Endometrial microvascular endothelial cells (primary cell): ENCODE results near the gene ATXN7L1. TPM values are rescaled to one million over a fixed set of nuclear protein-coding genes. Genes with fewer than 3 reads are reported as not detected.
"Not testable (repeated sequence)": the region's sequence is repeated elsewhere in the genome, so short reads cannot be mapped to it uniquely, and the experiment has no call there.

ENCODE experiments used
- in situ Hi-C: cut with HindIII; loops from 2 replicates; pipeline ENCODE4 v1.10.0; 2017; ENCODE audit warnings: low sequenced_read_pairs, low pct_unique_long_range_greater_than_20kb; ENCODE audit errors: inconsistent ontology term
- total RNA-seq: library from RNA; depleted of rRNA; stranded (reverse); fragments of >200 nt; gene quantifications from one replicate; pipeline ENCODE4 v1.2.3, GENCODE V29; 2015; ENCODE audit errors: inconsistent ontology term

Gene ATXN7L1
- total RNA-seq, 1 donor from 2014 or later: 4.8 TPM

DNA sequence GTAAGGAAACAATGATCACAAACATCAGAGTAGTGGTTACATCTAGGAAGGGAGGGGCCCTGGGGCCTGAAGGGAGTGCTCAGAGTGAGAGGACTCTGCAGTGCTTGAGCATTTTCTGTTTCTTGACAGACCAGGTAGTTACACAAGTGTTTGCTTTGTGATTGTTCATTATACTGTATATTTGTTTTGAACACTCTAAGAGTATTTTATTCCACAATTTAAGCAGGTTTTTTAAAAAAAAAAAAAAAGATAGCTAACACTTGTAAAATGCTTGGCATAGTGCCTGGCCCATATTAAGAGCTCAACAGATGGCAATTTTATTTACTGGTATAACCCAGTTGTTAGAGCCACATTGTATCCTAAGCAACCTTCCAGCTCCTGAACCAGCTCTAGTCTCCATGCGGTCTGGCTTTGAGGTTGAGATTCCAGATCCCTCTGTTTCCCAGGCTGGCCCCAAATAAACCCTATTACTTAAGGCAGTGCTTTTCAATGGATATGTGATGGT, 20.1 kb upstream of the ATXN7L1 start:
- in situ Hi-C loops: no loop called here

DNA sequence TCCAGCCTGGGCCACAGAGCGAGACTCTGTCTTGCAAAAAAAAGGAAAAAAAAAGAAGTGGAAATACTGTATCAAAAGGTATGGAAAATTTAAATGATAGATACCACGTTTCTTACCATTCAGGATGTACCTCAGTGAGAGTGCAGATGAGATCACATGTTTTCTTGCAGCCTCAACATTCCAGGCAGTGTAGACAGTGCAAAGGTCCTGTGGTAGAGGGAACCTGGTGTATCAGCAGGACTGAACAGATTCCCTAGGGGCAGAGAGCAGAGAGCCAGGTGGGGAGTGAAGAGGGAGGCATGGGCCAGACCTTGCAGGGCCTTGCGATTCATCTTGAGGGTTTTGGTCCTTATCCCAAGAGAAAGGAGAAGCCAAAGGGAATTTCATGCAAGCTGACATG, 17.7 kb upstream of the ATXN7L1 start:
- in situ Hi-C loops: no loop called here

DNA sequence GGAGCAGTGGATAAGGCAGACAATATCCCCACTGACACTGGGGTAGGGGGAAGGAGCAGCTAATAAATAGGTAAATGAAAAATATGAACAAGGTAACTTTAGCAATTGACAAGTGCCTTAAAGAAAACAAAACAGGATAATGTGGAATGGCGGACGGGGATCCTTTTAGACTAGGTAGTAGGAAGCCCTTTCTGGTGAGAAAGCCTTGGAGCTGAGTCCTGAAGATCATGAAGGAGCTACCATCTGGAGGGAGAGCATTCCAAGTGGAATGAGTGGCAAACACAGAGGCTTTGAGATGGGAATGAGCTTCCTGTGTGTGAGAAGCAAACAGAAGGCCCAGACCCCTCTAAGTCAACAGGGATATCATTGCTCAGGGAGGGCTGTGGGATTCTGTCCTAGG, 16.0 kb upstream of the ATXN7L1 start:
- in situ Hi-C loops: no loop called here

DNA sequence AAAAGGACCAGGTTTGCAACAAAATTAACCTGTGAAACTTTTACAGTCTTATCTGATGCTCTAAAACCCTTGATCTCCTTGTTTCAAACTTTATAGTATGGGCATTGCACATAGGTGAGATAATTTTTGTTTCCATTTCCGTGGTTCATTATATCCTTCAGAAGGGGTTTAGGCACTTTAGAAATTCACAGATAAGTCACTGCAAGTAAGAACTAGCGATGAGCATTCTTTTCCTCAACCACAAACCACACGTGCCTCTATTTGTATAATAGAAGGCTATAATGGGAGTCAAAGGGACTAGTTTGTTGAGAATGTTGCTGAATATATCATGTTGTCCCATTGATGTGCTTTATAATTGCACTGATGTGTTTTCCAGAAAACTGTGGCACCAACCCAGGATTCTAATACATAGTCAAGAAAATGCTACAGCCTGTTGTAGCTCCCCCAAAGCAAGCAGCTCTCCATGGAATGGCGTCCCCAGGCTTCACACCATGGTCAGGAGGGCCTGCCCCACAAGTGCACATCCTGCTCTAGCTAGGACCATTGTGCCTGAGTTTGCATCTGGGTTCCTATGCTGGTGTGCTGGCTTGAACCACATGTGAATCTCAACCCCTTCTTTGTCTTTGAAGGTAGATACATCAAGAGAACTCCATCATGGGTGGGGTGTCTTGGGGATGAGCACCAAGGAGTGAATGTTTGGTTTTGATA, 14.0 kb upstream of the ATXN7L1 start:
- in situ Hi-C loops: no loop called here

DNA sequence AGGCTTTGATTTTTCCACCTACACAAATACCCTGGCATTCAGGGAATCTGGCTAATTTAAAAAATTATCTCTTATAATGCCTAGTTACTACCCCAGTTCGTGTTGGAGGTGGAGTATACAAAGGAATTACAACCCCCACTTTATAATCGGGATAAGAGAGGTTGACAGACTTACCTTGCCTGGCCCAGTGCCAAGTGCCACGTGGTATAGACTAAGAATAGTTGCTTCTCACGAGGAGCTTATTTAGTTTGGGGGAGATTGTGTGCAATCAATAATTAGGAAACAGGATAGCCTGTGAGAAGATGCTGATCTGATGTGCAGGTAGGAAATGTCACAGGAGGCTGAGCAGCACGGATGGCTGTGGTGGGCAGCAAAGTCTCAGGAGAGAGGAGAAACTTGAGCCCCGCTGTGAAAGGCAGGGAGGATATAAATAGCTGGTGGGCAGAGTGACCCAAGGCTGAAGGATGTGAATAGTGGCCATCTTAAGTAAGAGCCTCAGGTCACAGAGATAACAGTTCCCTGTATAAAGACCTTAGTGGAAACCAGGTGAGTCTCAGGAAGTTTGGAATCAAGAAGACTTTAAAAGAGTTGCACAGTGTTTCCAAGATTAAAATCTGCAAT, 11.3 kb upstream of the ATXN7L1 start:
- in situ Hi-C loops: no loop called here

DNA sequence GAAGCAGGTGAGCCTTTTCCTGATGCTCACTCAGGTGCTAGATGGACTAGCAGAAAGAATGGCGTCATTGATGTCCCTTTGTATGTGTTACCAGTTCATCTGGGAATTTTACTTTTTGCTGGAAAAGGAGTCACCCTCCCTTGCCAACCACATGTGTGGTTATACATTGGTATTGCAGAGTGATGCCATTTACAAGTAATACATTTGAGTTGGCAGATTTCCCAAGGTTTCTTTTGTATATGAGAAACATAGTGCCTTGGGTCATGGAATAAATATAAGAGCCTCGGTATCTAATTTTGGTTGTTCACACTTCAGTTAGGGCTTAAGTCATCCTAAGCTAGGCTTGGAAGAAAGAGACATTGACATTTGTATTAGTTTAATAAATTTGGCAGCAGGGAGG, 10.4 kb upstream of the ATXN7L1 start:
- in situ Hi-C loops: no loop called here

DNA sequence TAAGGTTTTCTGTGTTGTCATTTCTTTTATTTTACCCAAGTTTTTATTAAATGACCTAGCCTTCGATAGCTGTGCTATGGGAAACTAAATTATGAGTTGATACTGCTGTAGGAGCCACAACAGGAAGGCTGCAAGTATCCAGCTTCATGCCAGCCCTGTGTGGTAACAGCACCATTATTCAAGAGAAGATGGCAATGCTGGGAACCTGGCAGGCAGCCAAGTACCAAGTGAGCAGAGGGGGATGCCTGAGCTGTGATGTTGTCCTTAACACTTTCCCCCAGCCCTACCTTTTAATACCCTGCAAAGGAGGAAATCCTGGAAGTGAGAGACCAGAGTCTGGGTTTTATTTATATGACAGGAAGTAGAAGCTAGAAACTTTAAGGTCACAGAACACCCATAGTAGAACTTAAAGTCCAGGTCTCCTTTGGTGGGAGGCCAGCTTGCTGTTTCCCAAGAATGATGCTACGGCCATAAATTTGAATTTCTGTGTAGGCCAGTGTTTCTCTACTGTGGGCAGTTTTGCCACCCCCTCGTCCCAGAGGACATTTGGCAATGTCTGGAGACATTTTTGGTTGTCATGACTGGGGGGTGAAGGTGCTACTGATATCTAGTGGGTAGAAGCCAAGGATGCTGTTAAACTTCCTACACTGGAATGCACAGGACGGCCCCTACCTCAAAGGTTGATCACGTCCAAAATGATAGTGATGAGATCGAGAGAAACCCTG, 9.2 kb upstream of the ATXN7L1 start:
- in situ Hi-C loops: no loop called here

DNA sequence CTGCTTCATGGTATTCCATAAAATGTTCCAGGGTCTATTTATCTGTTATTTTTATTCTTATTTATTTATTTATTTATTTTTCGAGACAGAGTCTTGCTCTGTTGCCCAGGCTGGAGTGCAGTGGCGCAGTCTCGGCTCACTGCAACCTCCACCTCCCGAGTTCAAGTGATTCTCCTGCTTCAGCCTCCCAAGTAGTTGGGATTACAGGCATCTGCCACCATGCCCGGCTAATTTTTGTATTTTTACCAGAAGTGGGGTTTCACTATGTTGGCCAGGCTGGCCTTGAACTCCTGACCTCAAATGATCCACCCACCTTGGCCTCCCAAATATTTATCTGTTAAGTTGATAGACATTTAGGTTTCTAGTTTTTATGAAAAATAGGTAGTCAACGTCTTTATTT, 6.8 kb upstream of the ATXN7L1 start:
- in situ Hi-C loops: not testable (repeated sequence)

DNA sequence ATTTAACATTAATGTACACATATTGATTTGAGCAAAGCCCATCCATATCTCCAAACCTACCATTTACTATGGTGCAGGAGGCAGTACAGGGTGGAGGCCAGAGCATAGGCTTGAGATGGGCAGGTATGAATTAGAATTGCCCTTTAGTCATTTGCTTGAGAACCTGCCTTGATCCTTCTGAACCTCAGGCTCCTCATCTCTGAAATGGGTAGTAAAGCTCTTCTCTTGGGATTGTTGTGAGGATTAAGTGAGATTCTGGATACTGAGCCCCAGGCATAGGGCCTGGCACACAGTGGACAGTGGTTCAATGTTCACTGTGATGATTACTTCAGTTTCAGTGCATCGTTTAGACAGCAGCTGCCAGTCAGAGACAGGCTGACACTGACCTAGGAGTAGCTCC, 5.0 kb upstream of the ATXN7L1 start:
- in situ Hi-C loops: no loop called here

DNA sequence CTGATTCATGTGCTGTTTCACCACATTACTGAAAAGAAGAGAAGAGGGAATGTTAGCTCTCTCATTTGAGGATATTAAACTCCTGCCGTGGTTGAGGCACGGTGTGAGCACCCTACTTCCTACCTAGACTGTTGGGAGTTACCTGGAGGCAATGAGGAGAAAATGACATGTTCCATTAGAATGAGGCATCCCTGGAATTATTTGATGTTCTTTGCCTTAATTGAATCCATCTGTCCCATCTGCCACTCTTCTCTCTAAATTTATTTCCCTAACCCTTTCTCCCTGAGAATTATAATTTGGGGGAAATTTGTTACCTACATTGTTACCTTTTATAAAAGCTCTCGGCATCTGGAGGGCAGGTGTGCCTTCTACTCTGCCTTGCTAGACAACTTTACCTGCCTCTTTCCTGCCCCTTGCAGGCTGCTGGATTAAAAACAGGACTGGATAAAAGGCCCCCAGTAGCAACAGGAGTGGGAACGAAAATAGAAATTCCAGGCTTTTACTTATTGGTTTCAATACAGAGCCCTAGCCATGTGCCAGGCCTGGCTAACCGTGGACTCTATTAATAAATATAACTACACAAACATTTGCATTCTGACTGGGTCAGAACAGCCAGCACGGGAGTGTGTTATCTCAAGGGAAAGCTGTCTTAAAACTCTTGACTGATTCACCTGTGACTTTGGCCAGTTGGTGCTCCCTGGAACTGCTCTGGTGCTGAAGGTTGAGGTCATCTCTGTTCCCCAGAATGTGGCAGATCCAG, 4.4 kb upstream of the ATXN7L1 start:
- in situ Hi-C loops: no loop called here

DNA sequence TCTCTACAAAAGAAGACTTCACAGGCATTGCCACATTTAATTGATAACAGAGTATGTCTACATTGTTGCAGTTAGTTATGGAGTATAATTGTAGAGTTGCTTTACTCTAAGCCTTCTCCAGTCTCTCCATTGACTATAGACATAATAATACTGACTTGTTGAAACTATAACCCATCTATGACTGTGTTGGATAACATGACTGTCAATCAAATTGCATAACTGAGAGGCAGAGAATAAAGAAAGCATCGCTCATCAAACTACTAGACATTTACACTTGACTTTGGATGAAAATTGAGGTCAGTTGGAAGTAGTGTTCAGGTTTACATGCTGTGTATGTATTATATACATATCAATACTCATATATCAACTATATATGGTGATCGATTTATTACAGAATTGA, 3.4 kb upstream of the ATXN7L1 start:
- in situ Hi-C loops: no loop called here

DNA sequence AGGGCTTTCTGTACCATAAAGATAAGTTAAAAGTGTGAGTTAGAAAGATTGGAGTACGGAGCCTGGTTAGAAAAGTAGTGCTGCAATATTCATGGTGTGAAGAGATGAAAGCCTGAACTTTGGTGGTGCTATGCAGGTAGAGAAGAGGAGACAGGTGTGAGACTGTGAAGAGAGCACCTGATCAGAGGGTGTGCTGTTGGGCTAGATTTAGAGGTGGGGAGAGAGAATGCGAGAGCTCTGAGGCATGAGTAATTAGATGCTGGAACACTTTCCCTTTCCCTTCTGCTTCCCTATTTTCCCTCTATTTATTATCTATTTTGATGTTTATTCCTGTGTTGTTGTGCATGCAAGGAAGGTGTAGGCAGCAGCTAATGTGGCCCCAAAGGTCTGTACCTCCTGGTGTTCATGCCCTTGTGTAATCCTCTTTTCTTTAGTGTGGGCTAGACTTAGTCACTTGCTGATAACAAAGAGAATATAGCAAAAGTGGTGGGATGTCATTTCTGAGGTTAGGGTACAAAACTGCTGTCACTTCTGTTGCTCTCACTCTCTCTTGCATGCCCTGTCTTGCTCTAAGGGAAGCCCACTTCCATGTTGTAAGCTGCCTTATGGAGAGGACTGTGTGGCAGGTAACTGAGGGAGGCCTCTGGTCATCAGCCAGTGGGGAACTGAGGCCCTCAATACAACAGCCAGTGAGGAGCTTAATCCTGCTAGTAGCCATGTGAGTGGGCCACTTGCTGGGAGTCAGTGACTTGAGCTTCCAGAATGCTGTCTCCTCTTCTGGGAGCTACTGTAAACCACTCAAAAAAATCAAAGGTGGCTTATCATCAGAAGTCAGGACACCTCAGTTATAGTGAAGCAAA, 2.6 kb upstream of the ATXN7L1 start:
- in situ Hi-C loops: no loop called here

DNA sequence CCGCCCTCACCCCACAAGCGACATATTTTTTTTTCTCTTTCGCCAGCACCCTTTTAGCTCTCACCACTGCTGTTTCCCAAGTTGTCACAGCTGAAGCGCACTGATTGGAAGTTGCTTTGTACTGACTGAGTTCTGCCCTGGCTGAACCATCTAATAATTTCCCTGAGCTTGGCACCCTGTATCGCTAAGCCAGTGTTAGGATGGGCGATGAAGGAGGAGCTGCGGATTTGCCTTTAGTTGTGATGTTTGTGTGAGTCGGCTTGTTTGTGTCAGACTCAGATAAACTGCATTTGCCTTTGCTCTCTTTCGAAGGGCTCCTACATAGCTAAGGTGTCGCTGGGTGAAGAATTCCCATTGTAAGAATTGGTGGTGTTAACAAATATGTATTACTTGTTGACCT, 1.3 kb upstream of the ATXN7L1 start:
- in situ Hi-C loops: no loop called here

DNA sequence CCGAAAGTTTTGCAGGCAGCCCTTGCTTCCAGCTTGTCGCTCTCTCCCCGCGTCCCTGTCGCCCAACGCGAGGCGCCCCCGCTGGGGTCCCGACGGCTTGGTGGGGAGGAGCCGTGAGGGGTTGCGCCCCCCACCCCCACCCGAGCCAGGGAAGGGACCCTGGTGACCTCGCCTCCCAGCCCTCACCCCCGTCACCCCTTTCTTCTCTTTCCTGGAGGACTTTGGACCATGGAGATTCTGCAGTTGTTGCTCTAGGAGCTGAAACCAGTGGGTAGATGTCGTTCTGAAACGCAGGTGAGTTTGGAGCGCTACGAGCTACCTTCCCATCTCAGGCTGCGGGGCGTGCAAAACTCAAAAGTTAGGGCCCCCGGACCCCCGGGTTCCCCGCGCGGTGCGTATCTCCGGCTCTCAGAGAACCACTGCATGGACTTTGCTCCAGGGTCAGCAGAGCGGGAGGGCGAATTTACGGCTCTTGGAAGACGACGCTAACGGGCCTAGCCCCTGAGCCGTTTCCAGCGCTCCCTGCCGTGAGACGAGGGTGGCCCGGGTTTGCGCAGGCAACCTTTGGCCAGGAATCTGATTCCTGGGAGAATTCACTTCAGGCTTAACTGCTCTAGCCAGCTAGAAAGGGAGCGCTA, 684 bp upstream of the ATXN7L1 start:
- in situ Hi-C loops: no loop called here

DNA sequence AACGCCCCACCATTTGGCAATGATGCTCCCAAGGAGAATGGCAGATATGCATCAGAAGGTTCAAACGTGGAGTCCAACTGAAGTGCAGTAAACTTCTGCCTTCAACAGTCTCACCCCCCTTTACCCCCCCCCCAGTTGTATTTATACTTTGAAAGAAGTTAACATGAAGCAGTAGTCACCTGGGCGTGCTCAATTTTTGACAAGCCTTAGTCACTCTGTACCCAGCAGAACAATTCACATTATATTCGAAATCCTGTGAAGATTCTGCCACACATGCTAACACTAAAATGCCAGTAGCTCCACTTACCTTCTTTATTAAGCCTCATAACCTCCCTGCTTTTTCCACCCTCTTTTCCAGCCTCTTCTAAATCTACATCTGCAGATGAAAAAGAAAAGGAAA, 894 bp downstream of the ATXN7L1 start:
- in situ Hi-C loops: no loop called here

DNA sequence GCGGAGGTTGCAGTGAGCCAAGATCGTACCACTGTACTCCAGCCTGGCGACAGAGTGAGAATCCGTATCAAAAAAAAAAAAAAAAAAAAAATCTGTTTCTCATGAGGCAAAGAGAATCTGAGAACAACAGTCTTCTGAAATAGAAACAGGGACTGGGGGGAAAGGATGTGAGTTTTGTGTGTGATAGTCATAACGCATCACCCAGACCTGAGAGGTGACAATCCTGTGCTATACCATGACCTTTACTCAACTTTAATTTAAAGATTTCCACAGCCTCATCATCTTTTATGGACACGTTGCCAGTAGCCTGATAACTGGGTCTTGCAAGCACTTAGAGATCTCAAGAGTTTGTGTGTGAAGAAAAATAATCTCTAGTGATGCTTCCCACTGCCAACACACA, 2.3 kb downstream of the ATXN7L1 start:
- in situ Hi-C loops: no loop called here

DNA sequence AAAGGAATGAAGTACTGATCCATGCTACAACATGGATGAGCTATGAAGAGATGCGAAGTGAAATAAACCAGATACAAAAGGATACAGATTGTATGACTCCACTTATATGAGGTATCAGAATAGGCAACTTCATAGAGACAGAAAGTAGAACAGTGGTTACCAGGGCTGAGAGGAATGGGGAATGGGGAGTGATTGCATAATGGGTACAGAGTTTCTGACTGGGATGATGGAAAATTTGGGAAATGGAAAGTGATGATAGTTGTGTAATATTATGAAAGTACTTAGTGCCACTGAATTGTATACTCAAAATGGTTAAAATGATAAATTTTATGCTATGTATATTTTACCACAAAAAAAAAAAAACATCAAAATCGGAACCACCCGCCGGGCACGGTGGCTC, 3.9 kb downstream of the ATXN7L1 start:
- in situ Hi-C loops: no loop called here

DNA sequence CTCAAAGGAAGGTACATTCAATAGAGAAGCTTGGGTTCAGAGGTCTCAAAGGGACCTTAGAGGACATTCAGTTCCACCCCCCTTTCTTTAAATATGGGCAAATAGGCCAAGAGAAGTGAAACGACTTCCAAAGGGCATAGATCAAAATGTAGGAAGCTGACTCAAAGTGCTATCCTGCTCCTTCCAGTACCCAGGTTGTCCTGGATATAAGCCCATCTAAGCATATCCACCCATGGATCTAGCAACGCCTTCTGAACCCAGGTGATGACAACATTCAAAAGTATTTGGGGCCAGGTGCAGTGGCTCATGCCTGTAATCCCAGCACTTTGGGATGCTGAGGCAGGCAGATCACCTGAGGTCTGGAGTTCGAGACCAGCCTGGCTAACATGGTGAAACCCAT, 5.3 kb downstream of the ATXN7L1 start:
- in situ Hi-C loops: no loop called here
